ENCODE data around the gene ZNF835.

The ZNF835 gene

DNA sequence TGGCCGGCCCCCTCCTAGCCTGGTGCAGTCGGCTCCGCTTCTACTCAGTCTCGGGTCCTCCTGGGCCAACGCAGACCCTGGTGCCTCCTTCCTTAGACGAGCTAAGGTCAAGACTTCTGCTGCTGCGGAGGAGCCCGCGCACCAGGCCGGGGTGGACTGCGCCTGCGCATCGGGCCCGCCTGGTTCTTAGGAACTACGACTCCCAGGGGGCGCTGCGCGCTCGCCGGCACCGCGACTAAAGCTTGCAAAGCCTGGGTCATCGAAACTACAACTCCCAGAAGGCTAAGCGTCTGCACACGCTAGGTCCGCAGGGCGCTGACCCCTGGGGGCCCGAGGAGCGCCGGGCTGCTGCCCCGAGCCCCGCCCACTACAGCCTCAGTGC, at the start of gene ZNF835:
TSS of gene ZNF835 (minus strand) at position 145 of the 382 bp plus-strand sequence. CDS start 6,559 bp downstream, outside the sequence.
- H3K27me3 Mint-ChIP-seq (ENCODE audit: low read depth), result no peaks in the 10 kb centered on the region
- H3K4me3 Mint-ChIP-seq, result no peak within 1 kb of the TSS
- no peaks in the 10 kb centered on the region for H3K36me3 Mint-ChIP-seq (ENCODE audit: low read depth)
- peaks cover 44% of the 10 kb centered on the region for H3K9me3 Mint-ChIP-seq
- no peaks in the 10 kb centered on the region for H3K4me1 Mint-ChIP-seq (ENCODE audit: low read depth)
- no peak within 1 kb of the TSS for H3K27ac Mint-ChIP-seq

DNA sequence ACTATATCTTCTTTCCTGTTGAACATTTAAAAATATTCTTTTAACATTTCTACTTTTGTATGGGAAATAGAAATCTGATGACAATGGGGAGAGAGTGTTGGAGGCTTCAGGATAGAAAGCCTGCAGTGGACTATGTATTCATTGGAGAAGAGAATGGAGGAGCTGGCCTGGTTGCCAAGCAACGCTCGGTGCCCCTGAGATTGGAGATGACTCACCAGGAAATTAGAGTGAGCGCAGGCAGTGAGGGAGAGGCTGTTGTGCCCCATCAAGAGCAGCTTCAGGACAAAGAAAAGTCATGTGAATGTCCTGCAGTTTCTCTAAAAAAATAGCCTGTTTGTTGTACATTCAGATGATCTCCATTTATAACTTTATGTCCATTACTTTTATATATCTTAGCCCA, 48.7 kb upstream of the ZNF835 start:
- no peaks in the 10 kb centered on the region for H3K4me1 Mint-ChIP-seq (ENCODE audit: low read depth)
- no peak overlapping the region for H3K4me3 Mint-ChIP-seq
- peaks cover 68% of the 10 kb centered on the region for H3K9me3 Mint-ChIP-seq
- H3K36me3 Mint-ChIP-seq (ENCODE audit: low read depth), result peaks cover 1% of the 10 kb centered on the region
- no peaks in the 10 kb centered on the region for H3K27me3 Mint-ChIP-seq (ENCODE audit: low read depth)
- no peak overlapping the region for H3K27ac Mint-ChIP-seq

DNA sequence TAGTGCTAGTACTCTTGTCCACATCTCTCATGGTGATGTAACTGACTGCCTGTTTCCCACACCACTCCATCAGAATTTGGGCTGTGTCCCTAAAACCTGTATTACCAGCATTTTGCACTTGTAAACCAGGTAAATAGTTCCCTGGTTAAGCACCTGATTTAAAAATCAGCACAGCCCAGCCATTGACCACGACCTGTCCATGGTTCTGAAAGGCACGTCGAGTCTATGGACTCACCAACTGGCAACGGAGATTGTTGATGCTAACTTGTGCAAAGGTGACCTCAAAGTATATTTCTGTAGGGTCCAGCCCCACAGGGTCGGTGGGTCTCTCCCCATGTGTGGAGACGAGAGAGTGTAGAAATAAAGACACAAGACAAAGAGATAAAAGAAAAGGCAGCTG, 46.7 kb upstream of the ZNF835 start:
- no peaks in the 10 kb centered on the region for H3K4me1 Mint-ChIP-seq (ENCODE audit: low read depth)
- H3K9me3 Mint-ChIP-seq, result peaks cover 51% of the 10 kb centered on the region
- no peak overlapping the region for H3K4me3 Mint-ChIP-seq
- H3K36me3 Mint-ChIP-seq (ENCODE audit: low read depth), result peaks cover 1% of the 10 kb centered on the region
- H3K27me3 Mint-ChIP-seq (ENCODE audit: low read depth), result no peaks in the 10 kb centered on the region
- H3K27ac Mint-ChIP-seq, result no peak overlapping the region

DNA sequence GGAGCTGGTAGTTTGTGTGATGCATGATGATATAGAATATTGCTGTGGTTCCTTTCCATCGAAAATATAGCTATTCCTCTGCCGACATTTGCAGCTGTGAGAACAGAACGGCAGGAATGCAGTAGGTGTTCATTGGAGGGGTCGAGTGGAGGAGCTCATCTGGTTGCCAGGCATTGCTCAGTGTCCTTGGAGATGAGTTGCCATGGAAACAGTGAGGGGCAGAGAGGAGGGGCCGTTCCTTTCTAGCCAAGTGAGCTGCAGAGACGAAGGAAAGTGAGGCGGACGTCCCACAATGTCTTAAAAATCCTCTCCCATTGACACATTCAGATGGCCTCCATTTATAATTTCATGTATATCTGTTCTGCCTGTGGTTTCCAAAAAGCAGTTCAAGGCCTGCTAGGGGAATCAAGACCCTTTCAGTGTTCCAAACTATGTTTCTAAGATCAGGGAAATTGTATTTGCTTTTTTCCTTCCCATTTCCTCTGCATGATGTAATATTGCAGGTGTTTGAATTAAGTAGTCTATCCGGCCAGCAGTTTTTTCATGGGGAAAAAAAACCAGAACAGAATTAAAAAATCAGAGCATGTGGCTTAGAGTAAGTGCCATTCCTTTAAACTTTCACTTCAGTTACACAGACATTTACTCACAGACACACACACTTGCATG, 41.2 kb upstream of the ZNF835 start:
- Mint-ChIP-seq H3K4me1 (ENCODE audit: low read depth) (no peaks in the 10 kb centered on the region), H3K27ac (no peak overlapping the region), H3K9me3 (peaks cover 50% of the 10 kb centered on the region), H3K36me3 (ENCODE audit: low read depth) (no peaks in the 10 kb centered on the region), H3K27me3 (ENCODE audit: low read depth) (no peaks in the 10 kb centered on the region), H3K4me3 (no peak overlapping the region)

DNA sequence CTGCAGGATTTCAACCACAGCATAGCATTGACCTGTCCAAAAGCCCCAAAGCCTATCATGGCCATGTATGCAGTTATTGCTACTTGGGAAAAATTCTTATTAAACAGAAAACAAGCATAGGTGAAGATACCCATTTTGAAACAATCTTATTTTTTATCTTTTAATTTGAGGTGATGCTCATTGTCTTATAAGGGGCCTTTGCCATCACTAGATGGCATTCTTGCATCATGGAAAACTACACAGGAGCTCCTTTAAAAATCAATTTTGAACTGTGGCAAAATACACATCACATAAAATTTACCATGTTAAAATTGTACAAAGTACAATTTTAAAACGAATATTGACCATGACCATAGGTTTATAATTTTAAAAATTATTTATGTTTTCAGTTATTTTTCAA, 38.9 kb upstream of the ZNF835 start:
- H3K27me3 Mint-ChIP-seq (ENCODE audit: low read depth), result no peaks in the 10 kb centered on the region
- no peak overlapping the region for H3K27ac Mint-ChIP-seq
- H3K4me3 Mint-ChIP-seq, result no peak overlapping the region
- H3K36me3 Mint-ChIP-seq (ENCODE audit: low read depth), result no peaks in the 10 kb centered on the region
- no peaks in the 10 kb centered on the region for H3K4me1 Mint-ChIP-seq (ENCODE audit: low read depth)
- H3K9me3 Mint-ChIP-seq, result peaks cover 58% of the 10 kb centered on the region

DNA sequence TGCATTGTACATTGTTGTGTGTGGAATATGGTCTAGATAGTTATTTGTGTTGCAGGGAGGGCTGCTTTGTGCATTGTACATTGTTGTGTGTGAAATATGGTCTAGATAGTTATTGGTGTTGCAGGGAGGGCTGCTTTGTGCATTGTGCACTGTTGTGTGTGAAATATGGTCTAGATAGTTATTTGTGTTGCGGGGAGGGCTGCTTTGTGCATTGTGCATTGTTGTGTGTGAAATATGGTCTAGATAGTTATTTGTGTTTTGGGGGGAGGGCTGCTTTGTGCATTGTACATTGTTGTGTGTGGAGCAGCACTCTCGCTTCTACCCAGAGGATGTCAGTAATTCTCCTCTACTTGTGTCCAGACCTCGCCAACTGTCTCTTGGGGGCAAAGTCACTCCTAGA, 36.3 kb upstream of the ZNF835 start:
- Mint-ChIP-seq H3K36me3 (ENCODE audit: low read depth) (no peaks in the 10 kb centered on the region), H3K27ac (no peak overlapping the region), H3K4me1 (ENCODE audit: low read depth) (no peaks in the 10 kb centered on the region), H3K27me3 (ENCODE audit: low read depth) (no peaks in the 10 kb centered on the region), H3K9me3 (peaks cover 72% of the 10 kb centered on the region), H3K4me3 (no peak overlapping the region)

DNA sequence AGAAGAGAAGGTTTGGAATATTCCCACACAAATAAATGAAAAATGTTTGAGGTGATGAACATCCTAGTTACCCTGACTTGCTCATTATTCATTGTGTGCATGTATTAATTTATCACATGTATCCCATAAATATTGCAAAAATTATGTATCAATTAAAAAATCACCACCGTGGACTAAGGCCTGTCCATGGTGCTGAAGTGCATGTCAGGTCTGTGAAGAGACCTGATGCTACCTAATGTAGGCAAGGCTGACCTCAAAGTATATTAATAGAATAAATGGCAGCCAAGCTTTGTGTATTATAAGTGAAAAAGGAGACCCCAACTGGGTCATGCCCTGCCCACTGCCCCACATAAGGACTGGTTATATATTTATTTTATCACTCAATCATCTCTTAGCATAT, 34.4 kb upstream of the ZNF835 start:
- Mint-ChIP-seq H3K4me1 (ENCODE audit: low read depth) (no peaks in the 10 kb centered on the region), H3K27me3 (ENCODE audit: low read depth) (no peaks in the 10 kb centered on the region), H3K27ac (no peak overlapping the region), H3K36me3 (ENCODE audit: low read depth) (no peaks in the 10 kb centered on the region), H3K9me3 (peaks cover 65% of the 10 kb centered on the region), H3K4me3 (no peak overlapping the region)

DNA sequence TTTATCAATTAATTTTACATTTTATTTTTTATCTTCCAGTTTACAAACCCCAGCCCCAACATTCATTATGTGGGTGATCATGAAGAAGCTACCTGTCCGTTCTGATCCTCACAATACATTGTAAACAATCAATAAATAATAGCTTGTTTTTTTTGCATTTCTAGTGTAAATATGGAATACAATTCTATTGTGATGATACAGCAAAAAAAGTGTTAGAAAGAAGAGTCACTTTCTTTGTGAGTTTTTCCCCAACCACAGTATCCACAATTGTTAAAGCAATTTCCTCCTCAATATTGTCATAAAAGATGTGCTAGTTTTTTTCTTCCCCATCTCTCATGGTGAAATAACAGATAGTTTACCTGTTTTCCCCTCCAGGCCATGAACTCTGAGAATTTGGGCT, 30.3 kb upstream of the ZNF835 start:
- no peaks in the 10 kb centered on the region for H3K27me3 Mint-ChIP-seq (ENCODE audit: low read depth)
- no peak overlapping the region for H3K27ac Mint-ChIP-seq

DNA sequence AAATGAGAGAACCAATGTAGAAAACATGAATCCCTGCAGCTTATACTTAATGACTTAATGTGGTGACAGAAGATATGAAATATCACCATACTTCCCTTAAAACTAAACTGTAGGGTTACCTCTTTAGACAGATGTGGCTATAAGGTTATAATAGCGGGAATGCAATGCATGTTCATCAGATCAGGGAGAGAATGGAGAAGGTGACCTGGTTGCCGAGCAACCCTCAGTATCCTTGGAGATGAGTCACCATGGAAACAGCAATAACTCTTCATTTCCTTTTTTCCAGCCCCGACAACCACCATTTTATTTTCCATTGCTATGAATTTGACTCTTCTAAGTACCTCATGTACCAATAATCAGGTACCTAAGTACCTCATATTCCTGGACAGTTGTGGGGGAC, 28.0 kb upstream of the ZNF835 start:
- no peaks in the 10 kb centered on the region for H3K36me3 Mint-ChIP-seq (ENCODE audit: low read depth)
- H3K4me3 Mint-ChIP-seq, result no peak overlapping the region
- no peak overlapping the region for H3K27ac Mint-ChIP-seq
- H3K27me3 Mint-ChIP-seq (ENCODE audit: low read depth), result no peaks in the 10 kb centered on the region
- peaks cover 47% of the 10 kb centered on the region for H3K9me3 Mint-ChIP-seq
- no peaks in the 10 kb centered on the region for H3K4me1 Mint-ChIP-seq (ENCODE audit: low read depth)

More for the DNA sequence above, 30.3 kb upstream of the ZNF835 start:
- peaks cover 59% of the 10 kb centered on the region for H3K9me3 Mint-ChIP-seq
- no peaks in the 10 kb centered on the region for H3K4me1 Mint-ChIP-seq (ENCODE audit: low read depth)
- no peak overlapping the region for H3K4me3 Mint-ChIP-seq
- H3K36me3 Mint-ChIP-seq (ENCODE audit: low read depth), result no peaks in the 10 kb centered on the region

DNA sequence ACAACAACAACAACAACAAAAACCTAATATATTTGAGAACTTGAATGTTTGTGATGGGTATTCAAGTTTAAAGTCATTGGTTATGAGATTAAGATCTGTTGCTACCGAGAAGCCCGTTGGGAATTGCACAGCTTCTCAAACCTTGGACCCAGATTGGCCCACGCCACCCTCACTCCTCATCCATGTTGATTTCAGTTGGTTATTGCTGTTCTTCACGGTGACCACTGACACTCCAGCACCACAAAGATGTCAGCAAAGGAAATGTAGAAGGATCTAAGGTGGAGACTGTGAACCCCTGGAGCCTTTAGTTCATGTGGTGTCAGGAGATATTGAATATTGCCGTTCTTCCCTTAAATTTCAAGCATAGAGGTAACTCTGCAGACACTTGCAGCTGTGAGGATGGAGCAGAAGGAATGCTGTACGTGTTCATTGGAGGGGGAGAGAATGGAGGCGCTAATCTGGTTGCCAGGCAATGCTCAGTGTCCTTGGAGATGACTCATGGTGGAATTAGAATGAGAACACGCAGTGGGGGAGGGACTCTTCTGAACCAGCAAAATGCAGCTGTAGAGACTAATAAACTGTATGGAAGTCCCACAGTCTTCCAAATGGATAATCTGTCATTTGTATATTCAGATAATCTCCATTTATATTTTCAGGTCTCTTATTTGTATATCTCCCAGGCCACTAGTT, 20.8 kb upstream of the ZNF835 start:
- Mint-ChIP-seq H3K9me3 (peaks cover 44% of the 10 kb centered on the region), H3K27me3 (ENCODE audit: low read depth) (no peaks in the 10 kb centered on the region), H3K36me3 (ENCODE audit: low read depth) (peaks cover 1% of the 10 kb centered on the region), H3K27ac (no peak overlapping the region), H3K4me1 (ENCODE audit: low read depth) (no peaks in the 10 kb centered on the region), H3K4me3 (no peak overlapping the region)

DNA sequence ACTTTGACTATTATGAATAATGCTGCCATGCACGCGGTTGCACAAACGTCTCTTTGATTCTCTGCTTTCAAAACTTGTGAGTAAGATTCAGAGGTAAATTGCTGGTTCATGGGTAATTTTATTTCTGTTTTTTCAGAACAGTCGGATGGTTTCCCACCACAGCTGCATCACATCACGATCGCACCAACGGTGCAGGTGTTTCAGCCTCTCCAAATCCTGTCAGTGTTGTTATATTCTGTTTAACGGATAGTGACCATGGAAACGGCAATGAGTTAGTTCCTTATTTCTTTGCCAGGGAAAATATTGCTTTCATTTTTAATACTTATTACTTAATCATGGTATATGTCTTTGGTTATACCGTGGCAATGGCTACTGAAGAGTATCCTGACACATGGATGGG, 19.1 kb upstream of the ZNF835 start:
- Mint-ChIP-seq H3K9me3 (peaks cover 54% of the 10 kb centered on the region), H3K27ac (no peak overlapping the region), H3K4me3 (no peak overlapping the region), H3K27me3 (ENCODE audit: low read depth) (no peaks in the 10 kb centered on the region), H3K4me1 (ENCODE audit: low read depth) (no peaks in the 10 kb centered on the region), H3K36me3 (ENCODE audit: low read depth) (peaks cover 1% of the 10 kb centered on the region)

DNA sequence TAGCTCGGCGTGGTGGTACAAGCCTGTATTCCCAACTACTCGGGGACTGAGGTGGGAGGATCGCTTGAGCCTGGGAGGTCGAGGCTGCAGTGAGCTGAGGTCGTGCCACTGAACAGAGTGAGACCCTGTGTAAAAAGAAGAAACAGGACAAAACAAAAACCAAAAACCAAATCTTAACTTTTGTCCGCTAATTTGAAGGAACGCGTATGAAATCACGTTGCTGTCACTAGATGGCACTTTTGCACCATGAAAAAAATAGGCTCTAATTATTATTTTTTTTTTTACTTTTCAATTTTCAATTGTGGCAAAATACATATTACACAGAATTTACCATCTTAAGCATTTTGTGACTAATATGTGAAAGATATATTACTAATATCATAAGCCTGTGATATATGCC, 17.6 kb upstream of the ZNF835 start:
- no peak overlapping the region for H3K4me3 Mint-ChIP-seq
- H3K36me3 Mint-ChIP-seq (ENCODE audit: low read depth), result peaks cover 1% of the 10 kb centered on the region
- H3K27ac Mint-ChIP-seq, result no peak overlapping the region
- H3K9me3 Mint-ChIP-seq, result peaks cover 59% of the 10 kb centered on the region
- H3K27me3 Mint-ChIP-seq (ENCODE audit: low read depth), result no peaks in the 10 kb centered on the region
- no peaks in the 10 kb centered on the region for H3K4me1 Mint-ChIP-seq (ENCODE audit: low read depth)

DNA sequence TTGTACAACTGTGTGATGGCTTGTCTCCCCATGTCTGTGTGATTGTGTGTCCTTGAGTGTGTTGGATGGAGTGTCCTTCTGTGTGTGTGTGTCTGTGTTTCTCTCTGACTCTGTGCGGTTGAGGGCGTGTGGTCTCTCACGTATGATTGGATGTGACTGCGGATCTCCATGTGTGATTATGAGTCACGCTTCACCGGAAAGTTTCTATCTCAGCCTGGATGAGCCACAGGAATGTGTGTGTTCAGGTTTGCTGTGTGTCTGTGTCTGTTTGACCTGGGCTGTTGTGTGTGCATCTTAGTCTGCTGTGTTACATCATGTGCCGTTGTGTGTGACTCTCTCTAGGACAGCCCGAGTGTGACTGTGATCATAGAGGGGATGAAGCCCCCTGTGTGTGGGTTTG, 15.5 kb upstream of the ZNF835 start:
- H3K27me3 Mint-ChIP-seq (ENCODE audit: low read depth), result no peaks in the 10 kb centered on the region
- peaks cover 1% of the 10 kb centered on the region for H3K36me3 Mint-ChIP-seq (ENCODE audit: low read depth)
- peaks cover 41% of the 10 kb centered on the region for H3K9me3 Mint-ChIP-seq
- H3K27ac Mint-ChIP-seq, result no peak overlapping the region
- H3K4me3 Mint-ChIP-seq, result no peak overlapping the region
- H3K4me1 Mint-ChIP-seq (ENCODE audit: low read depth), result no peaks in the 10 kb centered on the region

DNA sequence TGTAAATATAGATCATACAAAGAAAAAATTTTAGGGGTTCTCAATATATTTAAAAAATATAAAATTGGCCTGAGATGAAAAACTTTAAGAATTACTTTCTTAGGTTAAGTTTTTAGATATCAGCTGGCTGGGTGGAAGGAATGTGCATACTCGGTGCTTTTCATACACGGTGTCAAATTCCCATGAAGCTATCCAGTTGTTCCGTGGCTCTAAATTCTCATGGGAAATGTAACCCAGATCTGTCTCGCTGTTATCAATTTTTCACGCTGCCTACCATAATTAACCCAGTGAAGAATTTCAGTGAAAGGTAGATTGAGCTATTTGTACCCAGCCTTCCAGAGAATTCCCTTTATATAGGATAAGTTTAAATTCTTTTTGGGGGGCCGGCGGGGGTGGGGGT, 11.6 kb upstream of the ZNF835 start:
- Mint-ChIP-seq H3K4me1 (ENCODE audit: low read depth) (no peaks in the 10 kb centered on the region), H3K4me3 (no peak overlapping the region), H3K27ac (no peak overlapping the region), H3K9me3 (peaks cover 45% of the 10 kb centered on the region), H3K36me3 (ENCODE audit: low read depth) (no peaks in the 10 kb centered on the region), H3K27me3 (ENCODE audit: low read depth) (no peaks in the 10 kb centered on the region)

DNA sequence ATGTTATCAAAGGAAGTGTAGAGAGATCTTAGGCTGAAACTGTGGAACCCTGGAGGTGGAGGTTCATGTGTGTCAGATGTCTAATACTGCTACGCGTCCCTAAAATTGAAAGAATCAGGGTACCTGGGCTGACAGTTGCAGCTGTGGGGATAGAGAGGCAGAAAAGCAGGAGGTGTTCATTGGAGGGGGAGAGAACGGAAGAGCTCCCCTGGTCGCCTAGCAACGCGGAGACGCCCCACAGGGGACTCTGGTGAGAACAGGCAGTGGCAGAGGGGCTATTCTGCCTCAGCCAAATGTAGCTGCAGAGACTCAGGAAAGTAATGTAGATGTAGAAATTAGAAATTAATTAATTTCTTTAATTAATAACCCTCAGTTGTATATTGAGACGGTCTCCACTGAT, 10.1 kb upstream of the ZNF835 start:
- peaks cover 43% of the 10 kb centered on the region for H3K9me3 Mint-ChIP-seq
- H3K27ac Mint-ChIP-seq, result no peak overlapping the region
- no peaks in the 10 kb centered on the region for H3K36me3 Mint-ChIP-seq (ENCODE audit: low read depth)

More for the DNA sequence above, 10.1 kb upstream of the ZNF835 start:
- no peaks in the 10 kb centered on the region for H3K27me3 Mint-ChIP-seq (ENCODE audit: low read depth)
- H3K4me3 Mint-ChIP-seq, result no peak overlapping the region
- H3K4me1 Mint-ChIP-seq (ENCODE audit: low read depth), result no peaks in the 10 kb centered on the region

Measured in T-helper 1 cell treated with Interleukin-12 subunit alpha and Interleukin-12 subunit beta and Interleukin-4 antibody, amounts not matched to agents 30 μg/mL and 1 μg/mL, for 36 hours (primary cell).